ENCODE results near the gene ADK. TPM values are rescaled to one million over a fixed set of nuclear protein-coding genes. Genes with fewer than 3 reads are reported as not detected.

Gene ADK
- total and polyA plus RNA-seq, 2 donors (not counting 3 experiments of a cell fraction or from before 2014, with no cell fraction given): 11.7 to 46.5 TPM

GRCh38 chr10:74641659-74642058 lies 490.6 kb downstream of the ADK start:
- dilution Hi-C loops (cut with MboI; ENCODE audit: extremely low pct_ligation_motif_present, low sequenced_read_pairs): no loop called here
- BruUV-seq (replicated peaks): no TSS peak
- Histone ChIP-seq H3K4me1 (ENCODE audit: control insufficient read depth, extremely low read depth, insufficient read depth, low read length) (no peaks in the 10 kb centered on the region), H3K9me1 (replicated peaks; ENCODE audit: control insufficient read depth, extremely low read depth, insufficient read depth, low read length) (no peaks in the 10 kb centered on the region), H3K4me3 (replicated peaks in 1 of 3; ENCODE audit: insufficient read depth in 1 of 3, low read depth in 1 of 3, low read length in 3 of 3) (no peak overlapping the region), H3K27ac (ENCODE audit: insufficient read depth, low read depth, low read length) (no peak overlapping the region), H3K36me3 (ENCODE audit: control insufficient read depth in 2 of 2, extremely low read depth in 1 of 2, insufficient read depth in 2 of 2, low read length in 2 of 2) (no peaks in the 10 kb centered on the region), H3K4me2 (ENCODE audit: insufficient read depth, low read length) (no peak overlapping the region), H3K9me3 (replicated peaks; ENCODE audit: control insufficient read depth, insufficient read depth, low read length) (no peaks in the 10 kb centered on the region), H3K27me3 (ENCODE audit: control insufficient read depth in 2 of 2, insufficient read depth in 2 of 2, low read length in 2 of 2) (no peaks in the 10 kb centered on the region), H2AFZ (ENCODE audit: low read depth, low read length) (no peak overlapping the region), H3K9ac (replicated peaks; ENCODE audit: extremely low read depth, insufficient read depth, low read length) (no peak overlapping the region), H4K20me1 (replicated peaks; ENCODE audit: control insufficient read depth, extremely low read depth, insufficient read depth, low read length) (no peaks in the 10 kb centered on the region), H3K79me2 (ENCODE audit: control insufficient read depth, insufficient read depth, low read length) (no peaks in the 10 kb centered on the region)
- intact Hi-C loops (cut with micrococcal nuclease): no loop called here
- ChIA-PET CTCF (no interaction called here), POLR2A (no interaction called here)
- no peak for DNase-seq (ENCODE audit: low read depth, low spot score)
- no peak for FAIRE-seq
- TF ChIP-seq FOS (IDR thresholded peaks at IDR 0.05; ENCODE audit: borderline replicate concordance, insufficient read depth, low read length) (no peak), POLR2AphosphoS5 (IDR thresholded peaks at IDR 0.05; ENCODE audit: insufficient read depth, low read depth, low read length) (no peak), MAX (IDR thresholded peaks at IDR 0.05; ENCODE audit: insufficient read depth, insufficient read length) (no peak), MYC (IDR thresholded peaks at IDR 0.05; ENCODE audit: low read depth, low read length) (no peak), EZH2 (IDR thresholded peaks at IDR 0.05; ENCODE audit: borderline replicate concordance, low read depth, low read length, severe bottlenecking) (no peak), POLR2A (IDR thresholded peaks at IDR 0.05; ENCODE audit: low read depth, low read length) (no peak), JUN (IDR thresholded peaks at IDR 0.05; ENCODE audit: borderline replicate concordance, insufficient read depth, insufficient read length, low read depth) (no peak), GATA2 (IDR thresholded peaks at IDR 0.05; ENCODE audit: insufficient read depth, insufficient read length, low read depth, low read length) (no peak), CTCF (IDR thresholded peaks at IDR 0.05; ENCODE audit: extremely low read depth in 1 of 2, insufficient read depth in 1 of 2, low read depth in 1 of 2, low read length in 2 of 2) (no peak)

Measured in endothelial cell of umbilical vein (primary cell).